PC-9 (cell line): ENCODE data around the gene ARL11. TPM values are rescaled to one million over a fixed set of nuclear protein-coding genes. Genes with fewer than 3 reads are reported as not detected.

Source experiments
- BruUV-seq: library from RNA; stranded (reverse); fragments of 400-500 nt; replicated peaks from 2 replicates; lab custom pipeline; 2021; lab: Mats Ljungman, UMichigan
- CTCF ChIA-PET: fragments of 300-600 bp; sonication (Branson Sonifier 250); formaldehyde crosslinking; loops from one replicate; lab custom pipeline; 2022; ENCODE audit warnings: antibody characterized with exemption; lab: Charles Lee
- POLR2A ChIA-PET: fragments of 300-600 bp; sonication (Branson Sonifier 250); formaldehyde crosslinking; loops from one replicate; lab custom pipeline; 2022; ENCODE audit warnings: antibody characterized with exemption; ENCODE audit not compliant: unreplicated experiment; lab: Charles Lee
- DNase-seq, 2 experiments: peaks; one replicate each; pipeline versions ENCODE4 v3.0.0 to v3.0.0-alpha.2; 2015 to 2022; ENCODE audit warnings: mixed read lengths in 1 of 2
- H2AFZ ChIP-seq: fragments of 200-600 bp; sonication (generic); 2 replicates; pipeline ENCODE4 v1.8.1; 2017; ENCODE audit warnings: antibody characterized with exemption
- H3F3A ChIP-seq: fragments of 200-600 bp; sonication (generic); 2 replicates; pipeline ENCODE4 v1.8.1; 2017; ENCODE audit warnings: antibody characterized with exemption, mild to moderate bottlenecking, low read depth; ENCODE audit not compliant: insufficient read depth
- H3K27ac ChIP-seq: fragments of 200-600 bp; sonication (generic); 2 replicates; pipeline ENCODE4 v1.6.1; 2016; ENCODE audit warnings: mixed run types
- H3K27me3 ChIP-seq: fragments of 200-600 bp; sonication (generic); 2 replicates; pipeline ENCODE4 v1.6.1; 2016; ENCODE audit warnings: low read depth, mixed run types; ENCODE audit not compliant: insufficient read depth
- H3K36me3 ChIP-seq: fragments of 200-600 bp; sonication (generic); 2 replicates; pipeline ENCODE4 v1.6.1; 2016; ENCODE audit warnings: low read depth, mixed run types
- H3K4me1 ChIP-seq: fragments of 200-600 bp; sonication (generic); replicated peaks from 2 replicates; pipeline ENCODE4 v1.6.1; 2016; ENCODE audit warnings: mixed run types; ENCODE audit not compliant: insufficient read depth
- H3K4me2 ChIP-seq: fragments of 200-600 bp; sonication (generic); 2 replicates; pipeline ENCODE4 v1.6.1; 2017; ENCODE audit warnings: mixed run types
- H3K4me3 ChIP-seq: fragments of 200-600 bp; sonication (generic); 2 replicates; pipeline ENCODE4 v1.6.1; 2016; ENCODE audit warnings: mixed run types
- H3K79me2 ChIP-seq: fragments of 200-600 bp; sonication (generic); 2 replicates; pipeline ENCODE4 v1.6.1; 2017; ENCODE audit warnings: low read depth, mixed run types
- H3K9me2 ChIP-seq: fragments of 200-600 bp; sonication (generic); 2 replicates; pipeline ENCODE4 v1.8.1; 2017; ENCODE audit warnings: mild to moderate bottlenecking; ENCODE audit not compliant: insufficient read depth
- H3K9me3 ChIP-seq: fragments of 200-600 bp; sonication (generic); 2 replicates; pipeline ENCODE4 v1.8.1; 2016; ENCODE audit warnings: low read depth; ENCODE audit not compliant: insufficient read depth
- H4K20me1 ChIP-seq: fragments of 200-600 bp; sonication (generic); 2 replicates; pipeline ENCODE4 v1.8.1; 2017; ENCODE audit not compliant: insufficient read depth
- CTCF ChIP-seq: fragments of 200-600 bp; sonication (generic); conservative IDR thresholded peaks from 2 replicates; pipeline ENCODE4 v1.6.1; 2017; ENCODE audit warnings: mixed run types, antibody characterized with exemption, mild to moderate bottlenecking, moderate library complexity
- EZH2 ChIP-seq: fragments of 200-600 bp; sonication (generic); IDR thresholded peaks from 2 replicates; pipeline ENCODE4 v1.8.0; 2017; ENCODE audit warnings: antibody characterized with exemption, low read depth
- intact Hi-C: fragments of 100-400 bp; cut with micrococcal nuclease; formaldehyde crosslinking; loops from one replicate; pipeline ENCODE4 v1.10.0; 2022; ENCODE audit not compliant: unreplicated experiment
- total RNA-seq: library from RNA; stranded (reverse); gene quantifications from 2 replicates; pipeline ENCODE4 v1.2.3, GENCODE V29; 2021

The ARL11 gene
- total RNA-seq, 1 experiment from 2014 or later: 3.7 TPM

GRCh38 chr13:49604570-49604969 lies 23.7 kb upstream of the ARL11 start:
- Histone ChIP-seq H3K4me3 (no peak overlapping the region), H4K20me1 (no peaks in the 10 kb centered on the region), H3K27me3 (no peaks in the 10 kb centered on the region), H3K79me2 (no peaks in the 10 kb centered on the region), H3K36me3 (no peaks in the 10 kb centered on the region), H3K4me2 (no peak overlapping the region), H3K9me2 (no peaks in the 10 kb centered on the region), H3K9me3 (no peaks in the 10 kb centered on the region), H3F3A (peaks cover 7% of the 10 kb centered on the region; the same call in 1 of the 2 replicates), H2AFZ (no peak overlapping the region), H3K4me1 (no peaks in the 10 kb centered on the region), H3K27ac (no peak overlapping the region)
- DNase-seq: no peak
- BruUV-seq: no TSS peak
- POLR2A ChIA-PET: no interaction called here
- TF ChIP-seq EZH2 (no peak), CTCF (no peak)
- intact Hi-C loops: loop anchor here (10.0 kb wide), 1 partner anchor 500 kb away; no protein-coding TSS in a partner anchor
- CTCF ChIA-PET: no interaction called here

- ChIA-PET CTCF (interaction anchor here (0.6 to 1.3 kb wide), 6 partner anchors 114 to 1368 kb away, joined by 3 to 4 read pairs (median 3); partner anchors contain the start of genes CAB39L and SETDB2), POLR2A (interaction anchor here (0.5 kb wide), 1 partner anchor 832 kb away, joined by 3 read pairs; no protein-coding TSS in a partner anchor)
- TF ChIP-seq CTCF (peak; percentile 82), EZH2 (no peak)
- H3F3A ChIP-seq: peaks cover 6% of the 10 kb centered on the region; the same call in 1 of the 2 replicates
- no peaks in the 10 kb centered on the region for H3K9me3 ChIP-seq
- H2AFZ ChIP-seq: peak overlapping the region; percentile 49; the same call in 1 of the 2 replicates
- H3K4me1 ChIP-seq: no peaks in the 10 kb centered on the region
- no peaks in the 10 kb centered on the region for H3K27me3 ChIP-seq
- no peaks in the 10 kb centered on the region for H3K36me3 ChIP-seq
- peak; percentile 69 to 75 for DNase-seq
- H4K20me1 ChIP-seq: no peaks in the 10 kb centered on the region
- H3K9me2 ChIP-seq: no peaks in the 10 kb centered on the region
- H3K27ac ChIP-seq: no peak overlapping the region
- BruUV-seq: no TSS peak
- H3K79me2 ChIP-seq: no peaks in the 10 kb centered on the region
- peak overlapping the region; percentile 61 for H3K4me2 ChIP-seq
- intact Hi-C loops: loop anchor here (1.0 to 10.0 kb wide), 7 partner anchors 162 to 1464 kb away; partner anchors contain the start of genes CAB39L and SETDB2
- H3K4me3 ChIP-seq: no peak overlapping the region
Observed at GRCh38 chr13:49606747-49607648, 21.3 kb upstream of the ARL11 start.

GRCh38 chr13:49607761-49608160 lies 20.5 kb upstream of the ARL11 start:
- no peaks in the 10 kb centered on the region for H3K36me3 ChIP-seq
- no peaks in the 10 kb centered on the region for H3K4me1 ChIP-seq
- no TSS peak for BruUV-seq
- H3F3A ChIP-seq: no peaks in the 10 kb centered on the region
- H3K9me2 ChIP-seq: no peaks in the 10 kb centered on the region
- no peaks in the 10 kb centered on the region for H4K20me1 ChIP-seq
- CTCF ChIA-PET: interaction anchor here (0.6 to 1.3 kb wide), 3 partner anchors 114 to 1369 kb away, joined by 3 read pairs; no protein-coding TSS in a partner anchor
- H3K79me2 ChIP-seq: no peaks in the 10 kb centered on the region
- no peak overlapping the region for H2AFZ ChIP-seq
- no peak overlapping the region for H3K4me3 ChIP-seq
- H3K9me3 ChIP-seq: no peaks in the 10 kb centered on the region
- no peaks in the 10 kb centered on the region for H3K27me3 ChIP-seq
- intact Hi-C loops: loop anchor here (1.0 to 10.0 kb wide), 7 partner anchors 163 to 1463 kb away; partner anchors contain the start of genes CAB39L and SETDB2
- H3K4me2 ChIP-seq: no peak overlapping the region
- DNase-seq: no peak
- TF ChIP-seq CTCF: no peak
- TF ChIP-seq EZH2: no peak
- no peak overlapping the region for H3K27ac ChIP-seq
- POLR2A ChIA-PET: no interaction called here
